ENCODE results near the gene ARHGAP26. TPM values are rescaled to one million over a fixed set of nuclear protein-coding genes. Genes with fewer than 3 reads are reported as not detected.

The ARHGAP26 gene
- total RNA-seq, 4 donors from 2014 or later: 11.0 to 23.3 (median 14.3) TPM

GRCh38 chr5:143154510-143155370, 384.6 kb downstream of the ARHGAP26 start:
- no peak for DNase-seq (ENCODE audit: low spot score in 2 of 2)
- H3K4me3 ChIP-seq (ENCODE audit: low read depth, poor library complexity, severe bottlenecking): no peak overlapping the region
- intact Hi-C loops (cut with DNase I; ENCODE audit: low total_unique reads): no loop called here
- WGBS, 2 donors: 46 to 52% methylated on average over 5 of the region's 5 CpGs
- TF ChIP-seq CTCF (IDR thresholded peaks at IDR 0.05) (no peak), POLR2A (IDR thresholded peaks at IDR 0.05) (no peak)

- 49 to 66% methylated on average over 3 of the region's 3 CpGs for WGBS, 2 donors
- intact Hi-C loops (cut with DNase I; ENCODE audit: low total_unique reads): no loop called here
- DNase-seq (ENCODE audit: low spot score in 2 of 2): no peak
- TF ChIP-seq CTCF (IDR thresholded peaks at IDR 0.05): no peak
- no peak for TF ChIP-seq POLR2A (IDR thresholded peaks at IDR 0.05)
- H3K4me3 ChIP-seq (ENCODE audit: low read depth, poor library complexity, severe bottlenecking): no peak overlapping the region
These were observed 385.3 kb downstream of the ARHGAP26 start for GRCh38 chr5:143155455-143155854.

- DNase-seq (ENCODE audit: low spot score in 2 of 2): no peak
- 70 to 77% methylated on average over 1 of the region's 1 CpG for WGBS, 2 donors
- intact Hi-C loops (cut with DNase I; ENCODE audit: low total_unique reads): no loop called here
These were observed 385.9 kb downstream of the ARHGAP26 start for GRCh38 chr5:143156086-143156485.

GRCh38 chr5:143156572-143156971, 386.4 kb downstream of the ARHGAP26 start:
- DNase-seq (ENCODE audit: low spot score in 2 of 2): no peak
- 84 to 85% methylated on average over 4 of the region's 4 CpGs for WGBS, 2 donors
- intact Hi-C loops (cut with DNase I; ENCODE audit: low total_unique reads): no loop called here
- TF ChIP-seq POLR2A (IDR thresholded peaks at IDR 0.05) (no peak), CTCF (IDR thresholded peaks at IDR 0.05) (no peak)
- no peak overlapping the region for H3K4me3 ChIP-seq (ENCODE audit: low read depth, poor library complexity, severe bottlenecking)

More at GRCh38 chr5:143156086-143156485, 385.9 kb downstream of the ARHGAP26 start:
- no peak for TF ChIP-seq CTCF (IDR thresholded peaks at IDR 0.05)
- no peak for TF ChIP-seq POLR2A (IDR thresholded peaks at IDR 0.05)
- H3K4me3 ChIP-seq (ENCODE audit: low read depth, poor library complexity, severe bottlenecking): no peak overlapping the region

- intact Hi-C loops (cut with DNase I; ENCODE audit: low total_unique reads): no loop called here
- TF ChIP-seq POLR2A (IDR thresholded peaks at IDR 0.05) (no peak), CTCF (IDR thresholded peaks at IDR 0.05) (no peak)
- no peak for DNase-seq (ENCODE audit: low spot score in 2 of 2)
- WGBS, 2 donors: 65 to 74% methylated on average over 3 of the region's 3 CpGs
- no peak overlapping the region for H3K4me3 ChIP-seq (ENCODE audit: low read depth, poor library complexity, severe bottlenecking)
These were observed 388.9 kb downstream of the ARHGAP26 start for GRCh38 chr5:143159031-143159430.

Data from lower leg skin (tissue), 4 donors.